HepG2 (cell line): ENCODE data around the gene AGXT. TPM values are rescaled to one million over a fixed set of nuclear protein-coding genes. Genes with fewer than 3 reads are reported as not detected.

ENCODE experiments used
- ATAC-seq: fragments of 200-7000 bp; cut with Tn5 transposase; 3 replicates; pipeline ENCODE4 v1.9.1; 2020; ENCODE audit warnings: mild to moderate bottlenecking, moderate library complexity
- BruUV-seq: library from RNA; stranded (reverse); fragments of 400-500 nt; replicated peaks from 2 replicates; lab custom pipeline; 2021; lab: Mats Ljungman, UMichigan
- CTCF ChIA-PET: fragments of 300-600 bp; formaldehyde crosslinking; extraction: SDS; loops from one replicate; lab custom pipeline; 2021; ENCODE audit warnings: low total read pairs, inconsistent platforms, low intra/inter-chr PET ratio; lab: Yijun Ruan, JAX
- POLR2A ChIA-PET: fragments of 350-600 bp; sonication (Branson Sonifier 250); formaldehyde crosslinking; loops from one replicate; lab custom pipeline; 2020; ENCODE audit warnings: antibody characterized with exemption, inconsistent platforms; lab: Yijun Ruan, JAX
- DNase-seq: peaks from one replicate; pipeline ENCODE4 v3.0.0-alpha.2; 2015; ENCODE audit warnings: low spot score
- FAIRE-seq: peaks from 3 replicates; lab custom pipeline; 2011; peaks lifted over from hg19 to GRCh38; lab: Jason Lieb, UNC
- H2AFZ ChIP-seq: one replicate; pipeline ENCODE4 v1.6.1; 2011; ENCODE audit warnings: low read length, inconsistent platforms
- H3K27ac ChIP-seq: fragments of 300-600 bp; 3 replicates; pipeline ENCODE4 v1.8.0; 2011; ENCODE audit warnings: mixed run types, mild to moderate bottlenecking, mixed read lengths, low read length, inconsistent platforms; ENCODE audit not compliant: insufficient read depth; ENCODE audit errors: extremely low read length
- H3K27me3 ChIP-seq, 2 experiments: fragments of 200-600 bp in 1 of 2; 2 replicates in 1 of 2; 3 replicates in 1 of 2; pipeline versions ENCODE4 v1.6.0 to v1.8.0; 2011; ENCODE audit warnings: low read length in 2 of 2, mild to moderate bottlenecking in 2 of 2, moderate library complexity in 2 of 2, inconsistent platforms in 1 of 2; ENCODE audit not compliant: insufficient read depth in 2 of 2, control insufficient read depth in 1 of 2
- H3K36me3 ChIP-seq, 2 experiments: fragments of 200-600 bp in 1 of 2; replicated peaks in 1 of 2; 2 replicates in 1 of 2; 3 replicates in 1 of 2; pipeline versions ENCODE4 v1.5.1 to v1.8.0; 2011; ENCODE audit warnings: low read length in 2 of 2, inconsistent platforms in 1 of 2; ENCODE audit not compliant: insufficient read depth in 2 of 2, control insufficient read depth in 1 of 2
- H3K4me1 ChIP-seq: 2 replicates; pipeline ENCODE4 v1.5.1; 2012; ENCODE audit warnings: low read length, inconsistent platforms; ENCODE audit not compliant: insufficient read depth
- H3K4me2 ChIP-seq: 2 replicates; pipeline ENCODE4 v1.6.0; 2011; ENCODE audit warnings: low read depth, low read length, inconsistent platforms
- H3K4me3 ChIP-seq, 3 experiments: fragments of 200-600 bp in 1 of 3; sonication (generic), shearing (Covaris generic) in 1 of 3; replicated peaks in 1 of 3; 2 replicates each; pipeline ENCODE4 v1.5.1; 2011 to 2016; ENCODE audit warnings: low read length in 3 of 3, inconsistent platforms in 2 of 3, low read depth in 2 of 3, mild to moderate bottlenecking in 2 of 3, control low read depth in 1 of 3, mixed read lengths in 1 of 3; ENCODE audit not compliant: insufficient read depth in 1 of 3
- H3K79me2 ChIP-seq: one replicate; pipeline ENCODE4 v1.6.1; 2011; ENCODE audit warnings: low read length, inconsistent platforms; ENCODE audit not compliant: insufficient read depth
- H3K9ac ChIP-seq: 2 replicates; pipeline ENCODE4 v1.6.0; 2011; ENCODE audit warnings: mild to moderate bottlenecking, low read depth, low read length, inconsistent platforms; ENCODE audit not compliant: insufficient read depth
- H3K9me3 ChIP-seq: 2 replicates; pipeline ENCODE4 v1.5.1; 2012; ENCODE audit warnings: mild to moderate bottlenecking, low read length
- H4K20me1 ChIP-seq: 2 replicates; pipeline ENCODE4 v1.6.0; 2011; ENCODE audit warnings: inconsistent platforms, mild to moderate bottlenecking, low read length, moderate library complexity; ENCODE audit not compliant: insufficient read depth
- FOXA1 ChIP-seq, 2 experiments: fragments of 450-650 bp in 1 of 2; sonication (generic) in 1 of 2; formaldehyde crosslinking in 1 of 2; IDR thresholded peaks; 2 replicates each; pipeline versions ENCODE4 v1.4.0 to v1.6.1; 2016 to 2020; ENCODE audit warnings: missing genetic modification reagents in 1 of 2
- KAT8 ChIP-seq: IDR thresholded peaks from 2 replicates; pipeline ENCODE4 v1.6.1; 2016; ENCODE audit warnings: missing genetic modification reagents, missing compliant biosample characterization
- KDM3A ChIP-seq: IDR thresholded peaks from 2 replicates; pipeline ENCODE4 v1.6.1; 2018; ENCODE audit warnings: low read depth, missing compliant biosample characterization
- MAZ ChIP-seq, 2 experiments: sonication (generic) in 1 of 2; formaldehyde crosslinking in 1 of 2; IDR thresholded peaks; 2 replicates each; pipeline versions ENCODE4 v1.5.0 to v1.6.1; 2012 to 2020; ENCODE audit warnings: low read depth in 2 of 2, mild to moderate bottlenecking in 2 of 2, borderline replicate concordance in 1 of 2, improper control_type of control experiment in 1 of 2, low read length in 1 of 2, missing genetic modification reagents in 1 of 2, moderate library complexity in 1 of 2
- SALL2 ChIP-seq: sonication (generic); formaldehyde crosslinking; IDR thresholded peaks from 2 replicates; pipeline ENCODE4 v1.8.1; 2023; ENCODE audit warnings: mild to moderate bottlenecking, missing genetic modification reagents, inconsistent platforms
- SNRNP70 ChIP-seq: fragments of 200-400 bp; formaldehyde crosslinking; IDR thresholded peaks from 2 replicates; pipeline ENCODE4 v1.6.1; 2017; ENCODE audit warnings: mild to moderate bottlenecking, low read depth, low read length, moderate library complexity
- SP140L ChIP-seq: sonication (generic); formaldehyde crosslinking; IDR thresholded peaks from 2 replicates; pipeline ENCODE4 v1.4.0; 2020; ENCODE audit warnings: missing genetic modification reagents, borderline replicate concordance
- TEAD3 ChIP-seq: optimal IDR thresholded peaks from 2 replicates; pipeline ENCODE3; 2016; ENCODE audit warnings: borderline replicate concordance
- TGIF2 ChIP-seq: IDR thresholded peaks from 2 replicates; pipeline ENCODE4 v1.6.1; 2016; ENCODE audit warnings: control low read depth, missing compliant biosample characterization
- ZNF234 ChIP-seq: sonication (generic); formaldehyde crosslinking; conservative IDR thresholded peaks from 2 replicates; pipeline ENCODE4 v1.5.1; 2020; ENCODE audit warnings: mild to moderate bottlenecking, missing genetic modification reagents
- ZNF44 ChIP-seq: sonication (generic); formaldehyde crosslinking; IDR thresholded peaks from 2 replicates; pipeline ENCODE4 v1.5.1; 2020; ENCODE audit warnings: mild to moderate bottlenecking, missing genetic modification reagents
- ZNF558 ChIP-seq: sonication (generic); formaldehyde crosslinking; IDR thresholded peaks from 2 replicates; pipeline ENCODE4 v1.9.0; 2022; ENCODE audit warnings: mild to moderate bottlenecking, missing genetic modification reagents, borderline replicate concordance
- ZNF83 ChIP-seq: sonication (generic); formaldehyde crosslinking; IDR thresholded peaks from 2 replicates; pipeline ENCODE4 v1.4.0; 2020; ENCODE audit warnings: missing genetic modification reagents, mild to moderate bottlenecking, borderline replicate concordance
- WGBS: methylation state at CpG from one replicate; pipeline ENCODE4 v1.1.6; 2017; ENCODE audit warnings: low lambda C conversion rate; 5-methylcytosine and 5-hydroxymethylcytosine counted together
- in situ Hi-C: cut with HindIII; loops from 2 replicates; pipeline ENCODE4 v1.10.0; 2017; ENCODE audit warnings: low pct_unique_long_range_greater_than_20kb; ENCODE audit not compliant: extremely low pct_ligation_motif_present
- intact Hi-C: fragments of 100-400 bp; cut with micrococcal nuclease; formaldehyde crosslinking; loops from one replicate; pipeline ENCODE4 v1.10.0; 2022; ENCODE audit not compliant: unreplicated experiment
- polyA plus RNA-seq, 8 experiments: library from polyadenylated mRNA; depleted of rRNA in 3 of 8; stranded (reverse) in 7 of 8; unstranded in 1 of 8; fragments of >200 nt; fragmentation: Illumina TruSeq in 4 of 8; extraction: Trizol in 4 of 8; gene quantifications; 2 replicates each; pipeline versions ENCODE4 v1.2.1 to v1.2.3, GENCODE V29; 2011 to 2016; ENCODE audit warnings: low read depth in 4 of 8, missing spikeins in 1 of 8, mixed read lengths in 1 of 8; ENCODE audit not compliant: insufficient read depth in 1 of 8
- total RNA-seq, 5 experiments: library from RNA; depleted of rRNA; stranded (reverse); fragments of >200 nt; fragmentation: Illumina TruSeq; extraction: Trizol; gene quantifications; 2 replicates each; pipeline ENCODE4 v1.2.3, GENCODE V29; 2016; ENCODE audit warnings: low read depth in 1 of 5
- TF ChIP-seq, protein P1 (sequence below): sonication (generic); formaldehyde crosslinking; IDR thresholded peaks from 2 replicates; pipeline ENCODE4 v1.9.0; 2022; ENCODE audit warnings: missing genetic modification reagents, mild to moderate bottlenecking, borderline replicate concordance
- TF ChIP-seq, protein P2 (sequence below): sonication (generic); formaldehyde crosslinking; IDR thresholded peaks from 2 replicates; pipeline ENCODE4 v1.4.0; 2020; ENCODE audit warnings: missing genetic modification reagents

Gene AGXT
- total and polyA plus RNA-seq, 2 of the 13 experiments (the other 11 are each of a cell fraction or from before 2014, with no cell fraction given): 41.9 to 96.1 TPM

DNA sequence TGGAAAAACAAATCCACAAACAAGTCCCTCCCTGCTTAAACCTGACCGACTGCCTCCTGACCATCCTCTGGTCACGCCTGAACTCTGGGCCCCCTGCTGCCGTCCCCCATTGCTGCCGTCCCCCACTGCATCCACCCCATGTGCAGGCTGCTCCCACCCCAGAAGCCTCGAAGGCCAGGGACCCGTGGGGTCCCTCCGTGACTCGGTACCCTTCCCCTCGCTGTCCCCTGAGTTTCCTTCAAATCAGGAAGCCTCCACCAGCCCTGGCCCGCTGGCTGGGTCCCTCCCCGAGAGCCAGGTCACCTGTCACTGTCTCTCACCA is 17.9 kb upstream of the AGXT start (continued):
- TF ChIP-seq SNRNP70: no peak
- 0 out of 2 replicates have a peak, but pooled peaks have one; percentile 18 for TF ChIP-seq SALL2 (CRISPR knock-in tag)

GRCh38 chr2:240851078-240851991 is 17.3 kb upstream of the AGXT start:
- Histone ChIP-seq H3K79me2 (no peaks in the 10 kb centered on the region), H3K36me3 (no peaks in the 10 kb centered on the region), H2AFZ (no peak overlapping the region), H3K9me3 (no peaks in the 10 kb centered on the region), H3K27me3 (peaks cover 3 to 39% of the 10 kb centered on the region in 2 experiments; a peak in 4 of 5 replicates), H3K4me3 (no peak overlapping the region; a peak in 1 of 6 replicates), H3K4me1 (peaks cover 14% of the 10 kb centered on the region), H4K20me1 (no peaks in the 10 kb centered on the region), H3K9ac (no peak overlapping the region), H3K27ac (no peak overlapping the region), H3K4me2 (no peak overlapping the region; the same call in 1 of the 2 replicates)
- ChIA-PET CTCF (interaction anchor here (0.7 to 1.9 kb wide), 7 partner anchors 12 to 808 kb away, joined by 3 to 19 read pairs (median 4); no protein-coding TSS in a partner anchor), POLR2A (interaction anchor here (1.9 kb wide), 1 partner anchor 23 kb away, joined by 4 read pairs; no protein-coding TSS in a partner anchor)
- BruUV-seq: no TSS peak
- FAIRE-seq (peak; percentile 98), DNase-seq (peak; percentile 75), ATAC-seq (peak; percentile 93)
- in situ Hi-C loops (loop anchor here (25.0 kb wide), 1 partner anchor 786 kb away; the partner anchor contains the start of genes ATG4B and THAP4), intact Hi-C loops (loop anchor here (1.0 to 10.0 kb wide), 3 partner anchors 47 to 373 kb away; no protein-coding TSS in a partner anchor)
- 21% methylated on average over 25 of the region's 33 CpGs for WGBS
- TF ChIP-seq, protein P1, sequence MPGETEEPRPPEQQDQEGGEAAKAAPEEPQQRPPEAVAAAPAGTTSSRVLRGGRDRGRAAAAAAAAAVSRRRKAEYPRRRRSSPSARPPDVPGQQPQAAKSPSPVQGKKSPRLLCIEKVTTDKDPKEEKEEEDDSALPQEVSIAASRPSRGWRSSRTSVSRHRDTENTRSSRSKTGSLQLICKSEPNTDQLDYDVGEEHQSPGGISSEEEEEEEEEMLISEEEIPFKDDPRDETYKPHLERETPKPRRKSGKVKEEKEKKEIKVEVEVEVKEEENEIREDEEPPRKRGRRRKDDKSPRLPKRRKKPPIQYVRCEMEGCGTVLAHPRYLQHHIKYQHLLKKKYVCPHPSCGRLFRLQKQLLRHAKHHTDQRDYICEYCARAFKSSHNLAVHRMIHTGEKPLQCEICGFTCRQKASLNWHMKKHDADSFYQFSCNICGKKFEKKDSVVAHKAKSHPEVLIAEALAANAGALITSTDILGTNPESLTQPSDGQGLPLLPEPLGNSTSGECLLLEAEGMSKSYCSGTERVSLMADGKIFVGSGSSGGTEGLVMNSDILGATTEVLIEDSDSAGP (CRISPR knock-in tag): peak; percentile 72; the same call in 1 of the 2 replicates
- TF ChIP-seq MAZ (IDR thresholded peaks at IDR 0.05; ENCODE audit: borderline replicate concordance, low read depth, low read length) (no peak), MAZ (CRISPR knock-in tag; IDR thresholded peaks at IDR 0.05; ENCODE audit: low read depth) (peak; percentile 60), ZNF44 (CRISPR knock-in tag) (no peak), ZNF234 (CRISPR knock-in tag) (no peak), KDM3A (CRISPR knock-in tag) (peak; percentile 88; the same call in 1 of the 2 replicates), ZNF83 (CRISPR knock-in tag) (peak; percentile 23; the same call in 1 of the 2 replicates), FOXA1 (IDR thresholded peaks at IDR 0.05) (no peak), FOXA1 (CRISPR knock-in tag; IDR thresholded peaks at IDR 0.05) (0 out of 2 replicates have a peak, but pooled peaks have one; percentile 4), TGIF2 (CRISPR knock-in tag) (peak; percentile 46; the same call in 1 of the 2 replicates), KAT8 (CRISPR knock-in tag) (peak; percentile 62), TEAD3 (CRISPR knock-in tag) (peak; percentile 69), ZNF558 (no peak), SP140L (CRISPR knock-in tag) (no peak)
- TF ChIP-seq, protein P2, sequence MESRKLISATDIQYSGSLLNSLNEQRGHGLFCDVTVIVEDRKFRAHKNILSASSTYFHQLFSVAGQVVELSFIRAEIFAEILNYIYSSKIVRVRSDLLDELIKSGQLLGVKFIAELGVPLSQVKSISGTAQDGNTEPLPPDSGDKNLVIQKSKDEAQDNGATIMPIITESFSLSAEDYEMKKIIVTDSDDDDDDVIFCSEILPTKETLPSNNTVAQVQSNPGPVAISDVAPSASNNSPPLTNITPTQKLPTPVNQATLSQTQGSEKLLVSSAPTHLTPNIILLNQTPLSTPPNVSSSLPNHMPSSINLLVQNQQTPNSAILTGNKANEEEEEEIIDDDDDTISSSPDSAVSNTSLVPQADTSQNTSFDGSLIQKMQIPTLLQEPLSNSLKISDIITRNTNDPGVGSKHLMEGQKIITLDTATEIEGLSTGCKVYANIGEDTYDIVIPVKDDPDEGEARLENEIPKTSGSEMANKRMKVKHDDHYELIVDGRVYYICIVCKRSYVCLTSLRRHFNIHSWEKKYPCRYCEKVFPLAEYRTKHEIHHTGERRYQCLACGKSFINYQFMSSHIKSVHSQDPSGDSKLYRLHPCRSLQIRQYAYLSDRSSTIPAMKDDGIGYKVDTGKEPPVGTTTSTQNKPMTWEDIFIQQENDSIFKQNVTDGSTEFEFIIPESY (CRISPR knock-in tag): peak; percentile 59; the same call in 1 of the 2 replicates
